Measurements from ENCODE around the gene GATAD2A.

GATAD2A gene

GRCh38 chr19:19514881-19515641 lies 109.6 kb downstream of the GATAD2A start, which contains the start of gene TSSK6:
Gene TSSK6, minus strand, starts transcription at chr19:19515548. Its CDS starts 121 bp downstream, at chr19:19515427.
- no peak for DNase-seq

GRCh38 chr19:19515642-19516519 lies 110.4 kb downstream of the GATAD2A start, which contains the start of gene NDUFA13:
Gene NDUFA13, plus strand, starts transcription at chr19:19516225. Its CDS starts 14 bp downstream, at chr19:19516239.
- DNase-seq = peak; percentile 95

GRCh38 chr19:19517235-19517619 lies 111.8 kb downstream of the GATAD2A start:
- DNase-seq = no peak

GRCh38 chr19:19520989-19521388 lies 115.5 kb downstream of the GATAD2A start:
- DNase-seq = no peak

- DNase-seq = no peak
Measured at GRCh38 chr19:19523177-19523576, 117.7 kb downstream of the GATAD2A start.

- no peak for DNase-seq
Measured at GRCh38 chr19:19524053-19524452, 118.6 kb downstream of the GATAD2A start.

GRCh38 chr19:19525611-19526380 lies 120.3 kb downstream of the GATAD2A start:
- no peak for DNase-seq

- no peak for DNase-seq
Measured at GRCh38 chr19:19526581-19527370, 121.3 kb downstream of the GATAD2A start.

- no peak for DNase-seq
Measured at GRCh38 chr19:19527371-19527656, 121.8 kb downstream of the GATAD2A start.

GRCh38 chr19:19527674-19528625 lies 122.5 kb downstream of the GATAD2A start:
- no peak for DNase-seq

GRCh38 chr19:19528721-19529490 lies 123.4 kb downstream of the GATAD2A start, which contains the start of gene YJEFN3:
Gene YJEFN3, plus strand, starts transcription at chr19:19528911. Its CDS starts 22 bp downstream, at chr19:19528933.
- DNase-seq = no peak

GRCh38 chr19:19529783-19530422 lies 124.4 kb downstream of the GATAD2A start:
- DNase-seq = no peak

- DNase-seq = no peak
Measured at GRCh38 chr19:19530423-19530804, 124.9 kb downstream of the GATAD2A start.

GRCh38 chr19:19530889-19531288 lies 125.4 kb downstream of the GATAD2A start:
- DNase-seq = no peak

GRCh38 chr19:19531951-19532805 lies 126.7 kb downstream of the GATAD2A start:
- peak; percentile 87 for DNase-seq

GRCh38 chr19:19532806-19533701 lies 127.6 kb downstream of the GATAD2A start:
- no peak for DNase-seq

- no peak for DNase-seq
Measured at GRCh38 chr19:19533841-19534240, 128.4 kb downstream of the GATAD2A start.

Data from activated CD4-positive, alpha-beta T cell treated with anti-CD3 and anti-CD28 coated beads, Interleukin-10, Interleukin-2, amounts not matched to agents 100 ng/mL and 50 ng/mL, durations not matched to agents 16 hours and 8 hours (primary cell).